NCI-H1105 (cell line): ENCODE measurements around the gene SMTN.
"Not testable (repeated sequence)": the region's sequence is repeated elsewhere in the genome, so short reads cannot be mapped to it uniquely, and the experiment has no call there.

Experiments used
- DNase-seq: peaks from one replicate; lab custom pipeline; 2025; lab: John Stamatoyannopoulos, UW

SMTN gene

GRCh38 chr22:31080848-31081649, at the start of gene SMTN:
Gene SMTN (plus strand): TSS chr22:31081318. CDS start chr22:31083259, 1,941 bp downstream.
- peak; percentile 79 for DNase-seq

GRCh38 chr22:31036671-31037550, 44.2 kb upstream of the SMTN start:
- DNase-seq = no peak

GRCh38 chr22:31038686-31039085, 42.4 kb upstream of the SMTN start:
- no peak for DNase-seq

- no peak for DNase-seq
Observed at GRCh38 chr22:31039393-31039792, 41.7 kb upstream of the SMTN start.

- no peak for DNase-seq
Observed at GRCh38 chr22:31040542-31041398, 40.3 kb upstream of the SMTN start.

- no peak for DNase-seq
Observed at GRCh38 chr22:31044262-31044861, 36.8 kb upstream of the SMTN start.

GRCh38 chr22:31045900-31046538, 35.1 kb upstream of the SMTN start:
- no peak for DNase-seq

- no peak for DNase-seq
Observed at GRCh38 chr22:31046539-31047226, 34.4 kb upstream of the SMTN start.

- DNase-seq = no peak
Observed at GRCh38 chr22:31048570-31048969, 32.5 kb upstream of the SMTN start.

GRCh38 chr22:31049815-31050420, 31.2 kb upstream of the SMTN start:
- no peak for DNase-seq

- no peak for DNase-seq
Observed at GRCh38 chr22:31055117-31055634, 25.9 kb upstream of the SMTN start.

GRCh38 chr22:31055635-31056159, 25.4 kb upstream of the SMTN start:
- no peak for DNase-seq

GRCh38 chr22:31056986-31057599, 24.0 kb upstream of the SMTN start:
- DNase-seq = no peak

GRCh38 chr22:31059663-31060062, 21.5 kb upstream of the SMTN start:
- not testable (repeated sequence) for DNase-seq

- no peak for DNase-seq
Observed at GRCh38 chr22:31062566-31063230, 18.4 kb upstream of the SMTN start.

GRCh38 chr22:31064369-31064768, 16.7 kb upstream of the SMTN start:
- no peak for DNase-seq

- DNase-seq = no peak
Observed at GRCh38 chr22:31068970-31069369, 12.1 kb upstream of the SMTN start.

GRCh38 chr22:31069691-31070314, 11.3 kb upstream of the SMTN start:
- not testable (repeated sequence) for DNase-seq
